Neural progenitor cell (in vitro differentiated cells): ENCODE measurements around the gene PPM1N. TPM values are rescaled to one million over a fixed set of nuclear protein-coding genes. Genes with fewer than 3 reads are reported as not detected.

ENCODE experiments used
- DNase-seq: peaks from one replicate; pipeline ENCODE4 v3.0.0-alpha.2; 2016; ENCODE audit warnings: low spot score
- H2AFZ ChIP-seq: fragments of 200-600 bp; sonication (generic); replicated peaks from 2 replicates; pipeline ENCODE4 v1.6.1; 2016; ENCODE audit warnings: antibody characterized with exemption
- H3F3A ChIP-seq: fragments of 200-600 bp; sonication (generic); 2 replicates; pipeline ENCODE4 v1.6.1; 2016; ENCODE audit warnings: antibody characterized with exemption, low read depth
- H3K27ac ChIP-seq: fragments of 200-600 bp; sonication (generic); 2 replicates; pipeline ENCODE4 v1.5.1; 2016; ENCODE audit warnings: mild to moderate bottlenecking
- H3K27me3 ChIP-seq: fragments of 200-600 bp; sonication (generic); 2 replicates; pipeline ENCODE4 v1.6.1; 2016; ENCODE audit warnings: mild to moderate bottlenecking, moderate library complexity
- H3K36me3 ChIP-seq: fragments of 200-600 bp; sonication (generic); 2 replicates; pipeline ENCODE4 v1.5.1; 2016
- H3K4me1 ChIP-seq: fragments of 200-600 bp; sonication (generic); 2 replicates; pipeline ENCODE4 v1.6.1; 2016; ENCODE audit warnings: mixed run types
- H3K4me2 ChIP-seq: fragments of 200-600 bp; sonication (generic); 2 replicates; pipeline ENCODE4 v1.6.1; 2016
- H3K4me3 ChIP-seq: fragments of 200-600 bp; sonication (generic); 2 replicates; pipeline ENCODE4 v1.5.1; 2016
- H3K79me2 ChIP-seq: fragments of 200-600 bp; sonication (generic); 2 replicates; pipeline ENCODE4 v1.6.1; 2016; ENCODE audit warnings: low read depth
- H3K9ac ChIP-seq: fragments of 200-600 bp; sonication (generic); 2 replicates; pipeline ENCODE4 v1.6.1; 2016
- H3K9me3 ChIP-seq: fragments of 200-600 bp; sonication (generic); 2 replicates; pipeline ENCODE4 v1.5.1; 2016; ENCODE audit warnings: low read depth
- H4K20me1 ChIP-seq: fragments of 200-600 bp; sonication (generic); 2 replicates; pipeline ENCODE4 v1.6.1; 2016; ENCODE audit warnings: low read depth
- H3K27ac Mint-ChIP-seq: 3 replicates; pipeline ENCODE4 v1.8.0; 2021; ENCODE audit warnings: mixed read lengths
- H3K27me3 Mint-ChIP-seq: 2 replicates; pipeline ENCODE4 v1.8.0; 2022; ENCODE audit warnings: low read depth, mild to moderate bottlenecking, inconsistent platforms, moderate library complexity, mixed read lengths; ENCODE audit not compliant: insufficient read depth
- H3K36me3 Mint-ChIP-seq: 3 replicates; pipeline ENCODE4 v1.8.0; 2021; ENCODE audit warnings: mixed read lengths
- H3K4me1 Mint-ChIP-seq: 3 replicates; pipeline ENCODE4 v1.8.0; 2021; ENCODE audit warnings: mixed read lengths
- H3K4me3 Mint-ChIP-seq: 3 replicates; pipeline ENCODE4 v1.8.0; 2021; ENCODE audit warnings: mild to moderate bottlenecking, moderate library complexity, mixed read lengths
- H3K9me3 Mint-ChIP-seq: 3 replicates; pipeline ENCODE4 v1.8.0; 2020; ENCODE audit warnings: mixed read lengths
- EZH2 ChIP-seq: fragments of 200-600 bp; sonication (generic); IDR thresholded peaks from 2 replicates; pipeline ENCODE4 v1.6.1; 2017; ENCODE audit warnings: antibody characterized with exemption, mild to moderate bottlenecking, moderate library complexity
- EZH2phosphoT487 ChIP-seq: fragments of 200-600 bp; sonication (generic); IDR thresholded peaks from 2 replicates; pipeline ENCODE4 v1.6.1; 2017; ENCODE audit warnings: antibody characterized with exemption
- total RNA-seq: library from RNA; depleted of rRNA; stranded (reverse); fragments of >200 nt; gene quantifications from 2 replicates; pipeline ENCODE4 v1.2.3, GENCODE V29; 2015; ENCODE audit warnings: low replicate concordance
- TF ChIP-seq, protein P1 (sequence below): fragments of 200-600 bp; sonication (generic); IDR thresholded peaks from 2 replicates; pipeline ENCODE4 v1.5.1; 2017; ENCODE audit warnings: antibody characterized with exemption, mild to moderate bottlenecking

PPM1N gene
- total RNA-seq, 1 donor from 2014 or later, result 2.4 TPM

DNA sequence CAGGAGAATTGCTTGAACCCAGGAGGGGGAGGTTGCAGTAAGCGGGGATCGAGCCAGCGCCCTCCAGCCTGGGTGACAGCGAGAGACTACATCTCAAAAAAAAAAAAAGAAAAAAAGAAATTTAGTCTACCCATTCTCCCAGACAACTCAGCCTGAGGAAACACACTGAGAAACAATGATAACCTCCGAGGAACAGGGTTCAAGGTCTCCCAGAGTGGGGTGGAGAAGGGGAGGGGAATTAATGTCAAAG is 7.7 kb downstream of the PPM1N start:
- peaks cover 3% of the 10 kb centered on the region for H3K27me3 ChIP-seq
- H3K4me3 Mint-ChIP-seq, result peak overlapping the region; percentile 81
- no peak overlapping the region for H2AFZ ChIP-seq
- no peak for DNase-seq
- TF ChIP-seq EZH2phosphoT487 (no peak), EZH2 (no peak)
- TF ChIP-seq, protein P1, sequence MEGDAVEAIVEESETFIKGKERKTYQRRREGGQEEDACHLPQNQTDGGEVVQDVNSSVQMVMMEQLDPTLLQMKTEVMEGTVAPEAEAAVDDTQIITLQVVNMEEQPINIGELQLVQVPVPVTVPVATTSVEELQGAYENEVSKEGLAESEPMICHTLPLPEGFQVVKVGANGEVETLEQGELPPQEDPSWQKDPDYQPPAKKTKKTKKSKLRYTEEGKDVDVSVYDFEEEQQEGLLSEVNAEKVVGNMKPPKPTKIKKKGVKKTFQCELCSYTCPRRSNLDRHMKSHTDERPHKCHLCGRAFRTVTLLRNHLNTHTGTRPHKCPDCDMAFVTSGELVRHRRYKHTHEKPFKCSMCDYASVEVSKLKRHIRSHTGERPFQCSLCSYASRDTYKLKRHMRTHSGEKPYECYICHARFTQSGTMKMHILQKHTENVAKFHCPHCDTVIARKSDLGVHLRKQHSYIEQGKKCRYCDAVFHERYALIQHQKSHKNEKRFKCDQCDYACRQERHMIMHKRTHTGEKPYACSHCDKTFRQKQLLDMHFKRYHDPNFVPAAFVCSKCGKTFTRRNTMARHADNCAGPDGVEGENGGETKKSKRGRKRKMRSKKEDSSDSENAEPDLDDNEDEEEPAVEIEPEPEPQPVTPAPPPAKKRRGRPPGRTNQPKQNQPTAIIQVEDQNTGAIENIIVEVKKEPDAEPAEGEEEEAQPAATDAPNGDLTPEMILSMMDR, result no peak
- H3K9ac ChIP-seq, result no peak overlapping the region
- peaks cover 52% of the 10 kb centered on the region for H3F3A ChIP-seq
- H3K27ac Mint-ChIP-seq, result no peak overlapping the region
- no peaks in the 10 kb centered on the region for H3K9me3 ChIP-seq
- H3K4me1 Mint-ChIP-seq, result peaks cover 19% of the 10 kb centered on the region
- H3K36me3 Mint-ChIP-seq, result no peaks in the 10 kb centered on the region
- peak overlapping the region; percentile 99 for H3K4me3 ChIP-seq
- H3K9me3 Mint-ChIP-seq, result no peaks in the 10 kb centered on the region
- H3K4me2 ChIP-seq, result peak overlapping the region; percentile 99
- peaks cover 31% of the 10 kb centered on the region for H4K20me1 ChIP-seq
- H3K4me1 ChIP-seq, result no peaks in the 10 kb centered on the region
- H3K27me3 Mint-ChIP-seq, result peaks cover 2% of the 10 kb centered on the region
- no peak overlapping the region for H3K27ac ChIP-seq
- H3K36me3 ChIP-seq, result no peaks in the 10 kb centered on the region
- peaks cover 38% of the 10 kb centered on the region for H3K79me2 ChIP-seq

DNA sequence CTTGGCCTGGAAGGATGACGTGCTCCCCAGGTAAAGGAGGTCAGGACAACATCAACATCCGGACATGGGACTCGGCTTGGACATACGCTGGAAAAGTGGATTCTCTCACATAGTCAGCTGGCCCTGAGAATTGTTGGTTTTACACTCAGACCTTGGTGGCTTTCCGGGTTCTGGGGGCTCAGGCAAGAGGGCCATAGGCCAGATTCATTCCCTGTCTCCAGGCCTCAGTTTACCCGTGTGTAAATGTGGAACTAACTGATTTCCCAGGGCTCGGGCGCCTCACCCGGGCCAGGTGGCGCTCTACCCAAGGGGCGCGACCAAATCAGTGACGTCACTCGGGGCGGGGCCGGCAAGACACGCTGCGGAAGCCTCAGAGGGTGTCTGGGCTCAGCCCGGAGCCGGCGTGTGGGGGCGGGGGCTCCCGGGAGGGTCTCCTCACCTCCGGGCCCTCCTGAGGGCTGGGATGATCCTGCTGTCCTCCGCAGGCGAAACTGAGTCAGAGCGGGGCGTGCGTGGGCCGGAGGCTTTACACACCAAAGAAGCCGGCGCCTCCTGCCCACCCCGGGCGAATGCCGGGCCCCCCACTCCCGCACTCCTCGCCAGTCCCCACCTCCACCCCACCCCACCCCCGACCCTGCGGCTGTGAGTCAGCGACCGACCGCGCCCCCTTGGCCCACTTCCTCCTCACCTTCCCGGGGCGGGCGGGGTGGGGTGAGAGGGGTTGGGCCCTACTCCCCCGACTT is 8.2 kb downstream of the PPM1N start:
- peaks cover 47% of the 10 kb centered on the region for H3F3A ChIP-seq
- H3K9ac ChIP-seq, result no peak overlapping the region
- peak; percentile 96 for DNase-seq
- TF ChIP-seq, protein P1, result peak; percentile 59
- TF ChIP-seq EZH2, result no peak
- peaks cover 43% of the 10 kb centered on the region for H3K79me2 ChIP-seq
- H3K27me3 ChIP-seq, result no peaks in the 10 kb centered on the region
- peak overlapping the region; percentile 60 for H2AFZ ChIP-seq
- Mint-ChIP-seq H3K4me3 (peak overlapping the region; percentile 98), H3K36me3 (no peaks in the 10 kb centered on the region), H3K4me1 (peaks cover 16% of the 10 kb centered on the region), H3K27ac (no peak overlapping the region), H3K27me3 (peaks cover 4% of the 10 kb centered on the region), H3K9me3 (no peaks in the 10 kb centered on the region)
- no peaks in the 10 kb centered on the region for H3K9me3 ChIP-seq
- peaks cover 36% of the 10 kb centered on the region for H4K20me1 ChIP-seq
- peak overlapping the region; percentile 99 for H3K4me2 ChIP-seq
- H3K4me1 ChIP-seq, result no peaks in the 10 kb centered on the region
- no peak overlapping the region for H3K27ac ChIP-seq
- H3K4me3 ChIP-seq, result peak overlapping the region; percentile 99
- no peaks in the 10 kb centered on the region for H3K36me3 ChIP-seq

DNA sequence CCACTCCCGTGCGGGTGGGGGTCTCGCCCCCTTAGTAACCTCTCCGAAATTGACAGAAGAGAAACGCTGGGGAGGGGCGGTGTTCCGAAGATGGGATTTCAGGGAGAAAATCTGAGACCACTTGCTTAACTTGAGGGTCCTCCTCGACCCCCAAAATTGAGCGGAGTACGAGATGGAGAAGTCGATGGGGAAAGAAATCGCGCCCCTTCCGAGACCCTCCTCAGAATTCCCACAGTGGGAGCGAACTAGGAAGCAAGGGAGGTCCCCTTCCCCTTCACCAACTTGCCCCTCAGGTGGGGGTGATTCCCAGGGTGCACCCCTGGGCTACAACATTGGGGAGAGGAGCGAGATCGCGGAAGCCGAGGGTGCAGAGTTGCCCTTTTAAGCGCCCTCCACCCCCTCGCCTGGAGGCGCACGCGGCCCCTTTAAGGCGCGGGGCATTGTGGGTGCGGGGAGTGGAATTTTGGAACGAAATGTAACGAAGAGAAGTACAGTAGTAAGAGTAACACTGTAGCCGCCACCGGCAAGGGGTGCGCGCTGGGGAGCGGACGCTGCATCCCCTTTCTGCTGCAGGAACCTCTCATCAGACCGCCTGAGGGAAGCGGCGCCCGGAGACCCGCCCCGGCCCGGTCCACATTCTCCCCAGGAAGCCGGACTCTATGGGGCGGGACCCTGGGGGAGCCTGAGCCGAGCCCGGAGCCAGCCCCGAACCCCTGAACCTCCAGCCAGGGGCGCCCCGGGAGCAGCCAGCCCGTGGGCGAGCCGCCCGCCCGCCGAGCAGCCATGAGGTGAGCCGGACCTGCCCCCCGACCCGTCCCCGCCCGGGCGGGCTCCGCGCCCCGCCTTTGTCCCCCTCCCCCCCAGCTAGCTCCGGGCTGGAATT is 9.0 kb downstream of the PPM1N start, which contains the start of gene VASP:
VASP (plus strand) TSS at position 491 of the 883 bp plus-strand sequence; CDS start at position 784, 293 bp downstream.
- peak within 1 kb of the TSS; percentile 60 for H2AFZ ChIP-seq
- H3K27me3 Mint-ChIP-seq, result peaks cover 4% of the 10 kb centered on the region

More for the DNA sequence above, 9.0 kb downstream of the PPM1N start, which contains the start of gene VASP:
- DNase-seq, result peak; percentile 84
- peak within 1 kb of the TSS; percentile 50 for H3K9ac ChIP-seq
- Mint-ChIP-seq H3K9me3 (no peaks in the 10 kb centered on the region), H3K27ac (peak within 1 kb of the TSS; percentile 9), H3K36me3 (no peaks in the 10 kb centered on the region), H3K4me3 (peak within 1 kb of the TSS; percentile 98), H3K4me1 (peaks cover 16% of the 10 kb centered on the region)
- peak within 1 kb of the TSS; percentile 99 for H3K4me2 ChIP-seq
- H3K79me2 ChIP-seq, result peaks cover 51% of the 10 kb centered on the region
- H3K36me3 ChIP-seq, result no peaks in the 10 kb centered on the region
- no peak within 1 kb of the TSS for H3K27ac ChIP-seq
- peaks cover 41% of the 10 kb centered on the region for H3F3A ChIP-seq
- no peaks in the 10 kb centered on the region for H3K4me1 ChIP-seq
- peaks cover 42% of the 10 kb centered on the region for H4K20me1 ChIP-seq
- H3K4me3 ChIP-seq, result peak within 1 kb of the TSS; percentile 99
- no peak for TF ChIP-seq EZH2phosphoT487
- no peak for TF ChIP-seq EZH2
- TF ChIP-seq, protein P1, result no peak
- no peaks in the 10 kb centered on the region for H3K9me3 ChIP-seq
- no peaks in the 10 kb centered on the region for H3K27me3 ChIP-seq
